GM12891 (cell line): ENCODE data around the gene CHAC1.

Source experiments
- POLR2A ChIP-seq: IDR thresholded peaks from 2 replicates; pipeline ENCODE4 v1.6.1; 2011; ENCODE audit warnings: low read depth, low read length, control low read depth
- POLR2AphosphoS5 ChIP-seq: IDR thresholded peaks from 2 replicates; pipeline ENCODE4 v1.6.1; 2011; ENCODE audit warnings: low read depth, low read length, control low read depth
- TAF1 ChIP-seq: IDR thresholded peaks from 2 replicates; pipeline ENCODE4 v1.6.1; 2011; ENCODE audit warnings: low read depth, low read length, control low read depth

DNA sequence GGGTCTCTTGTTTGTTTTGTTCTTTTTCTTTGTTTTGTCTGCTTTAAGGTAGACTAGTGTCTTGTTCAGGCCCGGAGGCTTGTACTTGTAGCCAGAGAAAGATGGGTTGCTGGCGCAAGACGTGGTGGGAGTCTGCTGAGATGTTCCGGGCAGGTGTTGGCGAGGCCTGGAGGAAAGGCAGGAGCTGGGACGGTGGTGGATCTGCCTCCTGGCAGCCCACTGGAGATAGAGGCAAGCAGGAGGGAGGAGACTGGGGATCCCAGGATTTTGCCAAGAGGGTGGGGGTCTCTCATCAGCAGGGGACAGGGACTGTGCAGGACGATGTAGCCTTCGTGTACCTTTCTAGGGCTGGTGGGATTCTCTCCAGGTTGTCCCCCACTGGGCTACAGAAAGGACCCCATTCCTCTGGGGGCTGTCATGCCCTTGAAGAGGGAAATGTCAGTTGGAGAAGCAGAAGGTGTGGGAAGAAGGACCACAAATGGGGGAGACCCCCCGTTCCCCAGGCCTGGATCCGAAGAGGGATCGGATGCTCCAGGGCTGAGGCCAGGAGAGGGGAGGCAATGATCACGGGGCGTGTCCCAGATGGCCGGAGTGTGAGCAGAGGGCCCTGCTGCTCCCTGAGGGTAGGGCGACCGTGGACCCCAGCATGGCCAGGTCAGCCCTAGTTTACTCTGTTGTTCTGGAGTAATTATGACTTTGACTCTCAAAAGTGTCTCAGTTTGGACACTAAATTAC is 7.0 kb downstream of the CHAC1 start:
- TF ChIP-seq POLR2AphosphoS5 (no peak), TAF1 (no peak), POLR2A (no peak)
